OCI-LY7 (cell line): ENCODE results near the gene KHK. TPM values are rescaled to one million over a fixed set of nuclear protein-coding genes. Genes with fewer than 3 reads are reported as not detected.

Source experiments
- BruUV-seq: library from RNA; stranded (reverse); fragments of 400-500 nt; replicated peaks from 2 replicates; lab custom pipeline; 2021; lab: Mats Ljungman, UMichigan
- CTCF ChIA-PET: fragments of 300-600 bp; sonication (Branson Sonifier 250); formaldehyde crosslinking; loops from one replicate; lab custom pipeline; 2022; ENCODE audit warnings: antibody characterized with exemption; ENCODE audit not compliant: unreplicated experiment; lab: Charles Lee
- POLR2A ChIA-PET: fragments of 300-600 bp; sonication (Branson Sonifier 250); formaldehyde crosslinking; loops from one replicate; lab custom pipeline; 2022; ENCODE audit warnings: antibody characterized with exemption; lab: Charles Lee
- DNase-seq: peaks from one replicate; pipeline ENCODE4 v3.0.0-alpha.2; 2015; ENCODE audit warnings: low spot score
- H2AFZ ChIP-seq: fragments of 200-600 bp; sonication (generic), shearing (Covaris generic); 2 replicates; pipeline ENCODE4 v1.6.1; 2014; ENCODE audit warnings: mild to moderate bottlenecking, antibody characterized with exemption, low read length, moderate library complexity
- H3K27ac ChIP-seq: fragments of 200-600 bp; sonication (generic); 2 replicates; pipeline ENCODE4 v1.5.1; 2014; ENCODE audit warnings: mixed run types, low read depth, mild to moderate bottlenecking, moderate library complexity, low read length, inconsistent platforms; ENCODE audit not compliant: poor library complexity, severe bottlenecking
- H3K36me3 ChIP-seq: fragments of 200-600 bp; sonication (generic); 2 replicates; pipeline ENCODE4 v1.6.1; 2014; ENCODE audit warnings: mild to moderate bottlenecking, antibody characterized with exemption, low read length, moderate library complexity, mixed read lengths; ENCODE audit not compliant: insufficient read depth
- H3K4me1 ChIP-seq: fragments of 200-600 bp; sonication (generic); 2 replicates; pipeline ENCODE4 v1.5.1; 2014; ENCODE audit warnings: mild to moderate bottlenecking, low read length; ENCODE audit not compliant: insufficient read depth, poor library complexity, severe bottlenecking
- H3K4me2 ChIP-seq: fragments of 200-600 bp; sonication (generic); 2 replicates; pipeline ENCODE4 v1.6.1; 2014; ENCODE audit warnings: mild to moderate bottlenecking, low read length
- H3K4me3 ChIP-seq: fragments of 200-600 bp; sonication (generic); 2 replicates; pipeline ENCODE4 v1.5.1; 2014; ENCODE audit warnings: mild to moderate bottlenecking, low read depth, low read length; ENCODE audit not compliant: poor library complexity, severe bottlenecking
- H3K79me2 ChIP-seq: fragments of 200-600 bp; sonication (generic); 2 replicates; pipeline ENCODE4 v1.6.1; 2016; ENCODE audit warnings: low read depth, mild to moderate bottlenecking, low read length, moderate library complexity, mixed read lengths; ENCODE audit not compliant: insufficient read depth
- H3K9me2 ChIP-seq: fragments of 200-600 bp; sonication (generic); 2 replicates; pipeline ENCODE4 v1.6.1; 2016; ENCODE audit warnings: mild to moderate bottlenecking, low read length, mixed read lengths; ENCODE audit not compliant: insufficient read depth
- H3K9me3 ChIP-seq: fragments of 200-600 bp; sonication (generic); 2 replicates; pipeline ENCODE4 v1.6.1; 2014; ENCODE audit warnings: mild to moderate bottlenecking, mixed run types, low read length, mixed read lengths
- H4K20me1 ChIP-seq: fragments of 200-600 bp; sonication (generic); 2 replicates; pipeline ENCODE4 v1.6.1; 2014; ENCODE audit warnings: mild to moderate bottlenecking, antibody characterized with exemption, low read length, moderate library complexity, mixed read lengths; ENCODE audit not compliant: insufficient read depth
- CTCF ChIP-seq: fragments of 200-600 bp; sonication (generic); conservative IDR thresholded peaks from 2 replicates; pipeline ENCODE4 v1.5.1; 2014; ENCODE audit warnings: mild to moderate bottlenecking, antibody characterized with exemption, low read length, moderate library complexity, mixed read lengths
- EZH2phosphoT487 ChIP-seq: fragments of 200-600 bp; sonication (generic); IDR thresholded peaks from 2 replicates; pipeline ENCODE4 v1.6.1; 2018; ENCODE audit warnings: low read depth, borderline replicate concordance, mild to moderate bottlenecking, mixed run types, antibody characterized with exemption, low read length, moderate library complexity, mixed read lengths
- intact Hi-C: fragments of 100-400 bp; cut with micrococcal nuclease; formaldehyde crosslinking; loops from one replicate; pipeline ENCODE4 v1.10.0; 2022; ENCODE audit not compliant: unreplicated experiment
- total RNA-seq, 2 experiments: library from RNA; depleted of rRNA in 1 of 2; stranded (reverse); fragments of >200 nt in 1 of 2; shearing (Covaris generic) in 1 of 2; gene quantifications; 2 replicates each; pipeline ENCODE4 v1.2.3, GENCODE V29; 2014 to 2022

The KHK gene
- total RNA-seq, 2 experiments from 2014 or later = 9.7 to 17.9 TPM

DNA sequence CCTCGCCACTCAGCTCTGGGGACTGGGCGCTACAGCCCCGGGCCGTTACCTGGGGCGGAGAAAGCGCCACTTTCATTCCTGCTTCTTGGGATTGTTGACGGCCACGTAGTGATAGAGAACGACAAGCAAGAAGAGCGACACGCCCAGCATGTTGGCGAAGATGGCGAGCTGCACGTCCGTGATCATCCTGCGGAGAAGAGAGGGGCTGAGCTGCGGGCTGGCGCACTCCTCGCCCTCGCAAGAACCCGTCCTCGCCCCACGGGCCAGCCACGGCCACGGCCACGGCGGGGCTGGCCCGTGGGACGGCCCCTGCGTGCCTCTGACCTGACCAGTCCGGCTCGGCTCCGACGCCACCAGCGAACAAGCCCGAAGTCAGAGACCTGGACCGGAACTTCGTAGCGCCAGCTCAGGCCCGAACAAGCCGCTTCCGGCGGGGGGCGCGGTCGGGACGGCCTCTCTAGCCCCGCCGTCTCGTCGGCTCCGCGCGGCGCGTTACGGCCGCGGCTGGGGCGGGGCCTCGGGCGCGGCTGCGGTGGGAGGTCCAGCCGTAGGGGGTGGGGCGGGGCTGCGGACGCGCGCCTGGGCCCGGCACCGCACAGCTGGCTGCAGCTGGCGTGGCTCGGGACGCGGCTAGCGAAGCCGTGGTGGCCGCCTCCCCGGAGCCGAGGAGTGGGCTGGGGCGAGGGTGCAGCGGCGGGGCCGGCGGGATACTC lies 15.1 kb upstream of the KHK start, which contains the start of gene OST4:
TSS of gene OST4 (minus strand) at position 378 of the 713 bp plus-strand sequence.
- CTCF ChIA-PET = no interaction called here
- Histone ChIP-seq H3K79me2 (peaks cover 26% of the 10 kb centered on the region), H3K36me3 (peaks cover 38% of the 10 kb centered on the region), H3K9me2 (no peaks in the 10 kb centered on the region), H3K9me3 (no peaks in the 10 kb centered on the region), H3K4me1 (peaks cover 56% of the 10 kb centered on the region), H3K4me2 (peak within 1 kb of the TSS; percentile 89), H3K27ac (peak within 1 kb of the TSS; percentile 53), H3K4me3 (peak within 1 kb of the TSS; percentile 93), H2AFZ (peak within 1 kb of the TSS; percentile 64; the same call in 1 of the 2 replicates), H4K20me1 (0 out of 2 replicates have a peak, but pooled peaks cover 4% of the 10 kb centered on the region)
- BruUV-seq = no TSS peak
- intact Hi-C loops = loop anchor here (1.0 to 2.0 kb wide), 3 partner anchors 15 to 39 kb away; partner anchors contain the start of genes AGBL5, KHK and TMEM214
- no peak for TF ChIP-seq EZH2phosphoT487
- peak; percentile 53 for TF ChIP-seq CTCF
- peak; percentile 94 for DNase-seq
- POLR2A ChIA-PET = interaction anchor here (0.8 to 1.9 kb wide), 5 partner anchors 11 to 25 kb away, joined by 3 to 14 read pairs (median 6); partner anchors contain the start of gene AGBL5

GRCh38 chr2:27071990-27072830 lies 14.4 kb upstream of the KHK start:
- peak overlapping the region; percentile 53 for H3K27ac ChIP-seq
- peaks cover 32% of the 10 kb centered on the region for H3K36me3 ChIP-seq
- peak overlapping the region; percentile 83 for H3K4me2 ChIP-seq
- intact Hi-C loops = loop anchor here (1.0 to 2.0 kb wide), 3 partner anchors 14 to 39 kb away; partner anchors contain the start of genes AGBL5, KHK and TMEM214
- TF ChIP-seq EZH2phosphoT487 (no peak), CTCF (no peak)
- H3K4me1 ChIP-seq = peaks cover 64% of the 10 kb centered on the region
- no peaks in the 10 kb centered on the region for H3K9me3 ChIP-seq
- POLR2A ChIA-PET = interaction anchor here (1.0 to 3.8 kb wide), 4 partner anchors 8 to 21 kb away, joined by 4 to 18 read pairs (median 5); partner anchors contain the start of gene AGBL5
- 0 out of 2 replicates have a peak, but pooled peaks cover 4% of the 10 kb centered on the region for H4K20me1 ChIP-seq
- H3K79me2 ChIP-seq = peaks cover 26% of the 10 kb centered on the region
- BruUV-seq = no TSS peak
- no peaks in the 10 kb centered on the region for H3K9me2 ChIP-seq
- H3K4me3 ChIP-seq = peak overlapping the region; percentile 93
- H2AFZ ChIP-seq = peak overlapping the region; percentile 13; the same call in 1 of the 2 replicates
- DNase-seq = no peak
- CTCF ChIA-PET = interaction anchor here (0.7 to 1.6 kb wide), 2 partner anchors 12 to 15 kb away, joined by 3 read pairs; no protein-coding TSS in a partner anchor
